Measurements from ENCODE around the gene AKAP11. TPM values are rescaled to one million over a fixed set of nuclear protein-coding genes. Genes with fewer than 3 reads are reported as not detected.

Gene AKAP11
- total and polyA plus RNA-seq, 2 of the 8 experiments (the other 6 are each of a cell fraction or from before 2014, with no cell fraction given): 4.5 to 21.9 TPM

DNA sequence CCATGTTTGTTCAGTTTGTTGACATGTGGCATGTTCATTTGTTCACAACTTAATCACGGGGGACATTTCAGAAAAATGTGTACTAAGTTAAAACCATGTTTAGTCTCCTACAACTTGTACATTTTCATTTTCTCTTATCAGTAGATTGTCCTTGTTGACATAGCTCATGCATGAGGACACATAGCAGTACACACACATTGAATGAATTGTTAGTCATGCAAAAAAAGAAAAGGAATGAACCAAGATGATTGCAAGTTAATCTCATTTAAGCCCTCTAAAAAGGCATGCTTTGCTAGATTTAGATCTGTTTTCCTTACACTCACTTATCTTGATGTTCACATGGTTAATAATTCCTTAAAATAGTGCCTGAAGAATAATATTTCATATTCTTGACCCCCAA, 38.2 kb upstream of the AKAP11 start:
- Histone ChIP-seq H2AK5ac (ENCODE audit: low read depth, low read length) (no peak overlapping the region), H4K8ac (ENCODE audit: extremely low read depth, insufficient read depth, low read length) (no peak overlapping the region), H3K27me3 (replicated peaks in 1 of 4; ENCODE audit: control insufficient read depth in 3 of 4, extremely low read depth in 1 of 4, insufficient read depth in 3 of 4, low read length in 3 of 4) (no peaks in the 10 kb centered on the region), H3K4me3 (ENCODE audit: extremely low read depth in 1 of 4, insufficient read depth in 2 of 4, low read depth in 3 of 4, low read length in 4 of 4) (no peak overlapping the region), H3K14ac (ENCODE audit: insufficient read length) (no peak overlapping the region), H3K9ac (replicated peaks in 1 of 4; ENCODE audit: extremely low read depth in 1 of 4, low read depth in 3 of 4, low read length in 3 of 4) (no peak overlapping the region), H3K4me1 (replicated peaks in 1 of 4; ENCODE audit: control insufficient read depth in 3 of 4, insufficient read depth in 4 of 4, low read length in 3 of 4) (no peaks in the 10 kb centered on the region), H3K79me1 (ENCODE audit: low read depth, low read length) (no peaks in the 10 kb centered on the region), H2BK12ac (ENCODE audit: low read depth, low read length) (no peak overlapping the region), H3K23ac (ENCODE audit: insufficient read length) (no peak overlapping the region), H3K9me3 (ENCODE audit: insufficient read depth in 2 of 2, low read depth in 1 of 2, low read length in 1 of 2) (no peaks in the 10 kb centered on the region), H3K56ac (replicated peaks; ENCODE audit: insufficient read length, low read depth, low read length) (no peak overlapping the region), H2BK15ac (ENCODE audit: low read length) (no peak overlapping the region), H3K18ac (ENCODE audit: extremely low read depth, low read length) (no peak overlapping the region), H3K4me2 (ENCODE audit: insufficient read depth in 1 of 2, low read depth in 2 of 2, low read length in 2 of 2) (no peak overlapping the region), H3K4ac (replicated peaks; ENCODE audit: insufficient read length, low read depth, low read length) (no peak overlapping the region), H3K27ac (ENCODE audit: low read depth, low read length) (no peak overlapping the region), H4K20me1 (replicated peaks in 1 of 2; ENCODE audit: control insufficient read depth in 1 of 2, insufficient read depth in 2 of 2, low read length in 2 of 2) (no peaks in the 10 kb centered on the region), H2BK5ac (ENCODE audit: low read depth, low read length) (no peak overlapping the region), H2BK20ac (ENCODE audit: low read length) (no peak overlapping the region), H4K5ac (ENCODE audit: insufficient read length, low read depth, low read length) (no peak overlapping the region), H2AFZ (ENCODE audit: low read length) (no peak overlapping the region), H2BK120ac (replicated peaks; ENCODE audit: low read depth, low read length) (no peak overlapping the region), H3K36me3 (ENCODE audit: control insufficient read depth in 2 of 4, insufficient read depth in 4 of 4, low read length in 3 of 4) (no peaks in the 10 kb centered on the region), H4K91ac (replicated peaks; ENCODE audit: insufficient read length, low read length) (no peak overlapping the region), H3K23me2 (ENCODE audit: low read depth, low read length) (no peaks in the 10 kb centered on the region), H3K79me2 (ENCODE audit: control insufficient read depth in 1 of 2, insufficient read depth in 2 of 2, low read length in 2 of 2) (no peaks in the 10 kb centered on the region)
- TF ChIP-seq KDM5A (IDR thresholded peaks at IDR 0.05; ENCODE audit: low read length) (no peak), MAFK (IDR thresholded peaks at IDR 0.05; ENCODE audit: low read depth, low read length) (no peak), HDAC6 (IDR thresholded peaks at IDR 0.05; ENCODE audit: low read depth, low read length) (no peak), GTF2F1 (IDR thresholded peaks at IDR 0.05; ENCODE audit: borderline replicate concordance, low read depth, low read length) (no peak), FOSL1 (IDR thresholded peaks at IDR 0.05; ENCODE audit: insufficient read depth, low read depth, low read length) (no peak), SP1 (IDR thresholded peaks at IDR 0.05; ENCODE audit: low read depth, low read length) (no peak), CHD2 (IDR thresholded peaks at IDR 0.05; ENCODE audit: low read length) (no peak), SIRT6 (IDR thresholded peaks at IDR 0.05; ENCODE audit: low read length) (no peak), POU5F1 (IDR thresholded peaks at IDR 0.05; ENCODE audit: low read depth, low read length) (no peak), BRCA1 (IDR thresholded peaks at IDR 0.05; ENCODE audit: low read depth, low read length) (no peak), SIN3A (conservative IDR thresholded peaks at IDR 0.05 in 1 of 2, IDR thresholded peaks at IDR 0.05 in 1 of 2; ENCODE audit: low read depth in 1 of 2, low read length in 2 of 2) (no peak), ASH2L (IDR thresholded peaks at IDR 0.05; ENCODE audit: low read length) (no peak), KDM1A (IDR thresholded peaks at IDR 0.05; ENCODE audit: borderline replicate concordance, low read length) (no peak)
- TF ChIP-seq, protein P1, sequence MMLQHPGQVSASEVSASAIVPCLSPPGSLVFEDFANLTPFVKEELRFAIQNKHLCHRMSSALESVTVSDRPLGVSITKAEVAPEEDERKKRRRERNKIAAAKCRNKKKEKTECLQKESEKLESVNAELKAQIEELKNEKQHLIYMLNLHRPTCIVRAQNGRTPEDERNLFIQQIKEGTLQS (IDR thresholded peaks at IDR 0.05; ENCODE audit: insufficient read depth, low read depth, low read length): no peak
- POLR2A ChIA-PET (ENCODE audit: partially characterized antibody): no interaction called here
- CTCF ChIA-PET (ENCODE audit: partially characterized antibody): interaction anchor here (1.1 to 1.9 kb wide), 3 partner anchors 9 to 18 kb away, joined by 3 to 7 read pairs (median 3); no protein-coding TSS in a partner anchor
- 90% methylated on average over 1 of the region's 1 CpG; no CpG with 5 or more reads in 1 of the 2 experiments for WGBS, 2 experiments (ENCODE audit: extremely low coverage in 1 of 2, insufficient coverage in 1 of 2, insufficient read length in 1 of 2, insufficient replicate concordance in 2 of 2, low coverage in 1 of 2, low lambda C conversion rate in 2 of 2, missing lambda C conversion rate in 1 of 2)
- no peak for DNase-seq (ENCODE audit: low read depth in 1 of 2, low spot score in 2 of 2)
- FAIRE-seq: no peak
